ENCODE results near the gene SIK1. TPM values are rescaled to one million over a fixed set of nuclear protein-coding genes. Genes with fewer than 3 reads are reported as not detected.
"Not testable (repeated sequence)": the region's sequence is repeated elsewhere in the genome, so short reads cannot be mapped to it uniquely, and the experiment has no call there.

SIK1 gene
- total and polyA plus RNA-seq, 3 donors from 2014 or later: 10.6 to 12.0 TPM; not detected in 1

- H3K27me3 ChIP-seq; H3K4me1 ChIP-seq; H3K27ac ChIP-seq; H3K9me3 ChIP-seq; H3K4me3 ChIP-seq; intact Hi-C loops (cut with DNase I; ENCODE audit: low total_unique reads); H3K36me3 ChIP-seq (ENCODE audit: low read depth, missing control alignments); DNase-seq: not testable (repeated sequence)
- no CpG with 5 or more reads among the region's 9 CpGs for WGBS, 2 donors
Observed at GRCh38 chr21:43436272-43436671, 9.3 kb upstream of the SIK1 start.

- H3K4me1 ChIP-seq; DNase-seq; H3K4me3 ChIP-seq; intact Hi-C loops (cut with DNase I; ENCODE audit: low total_unique reads); H3K36me3 ChIP-seq (ENCODE audit: low read depth, missing control alignments); H3K27ac ChIP-seq; H3K9me3 ChIP-seq; H3K27me3 ChIP-seq: not testable (repeated sequence)
- no CpG with 5 or more reads among the region's 12 CpGs for WGBS, 2 donors
Observed at GRCh38 chr21:43433340-43434136, 6.6 kb upstream of the SIK1 start.

GRCh38 chr21:43430830-43431416, 4.0 kb upstream of the SIK1 start:
- no CpG with 5 or more reads among the region's 17 CpGs for WGBS, 2 donors
- H3K36me3 ChIP-seq (ENCODE audit: low read depth, missing control alignments); DNase-seq; H3K27me3 ChIP-seq; H3K9me3 ChIP-seq; H3K4me1 ChIP-seq; intact Hi-C loops (cut with DNase I; ENCODE audit: low total_unique reads); H3K27ac ChIP-seq; H3K4me3 ChIP-seq: not testable (repeated sequence)

- H3K4me3 ChIP-seq; DNase-seq; H3K27ac ChIP-seq; intact Hi-C loops (cut with DNase I; ENCODE audit: low total_unique reads); H3K27me3 ChIP-seq; H3K36me3 ChIP-seq (ENCODE audit: low read depth, missing control alignments); H3K4me1 ChIP-seq; H3K9me3 ChIP-seq: not testable (repeated sequence)
- WGBS, 2 donors: no CpG with 5 or more reads among the region's 6 CpGs
Observed at GRCh38 chr21:43428964-43429363, 2.0 kb upstream of the SIK1 start.

- H3K4me1 ChIP-seq: not testable (repeated sequence)
Observed at GRCh38 chr21:43427242-43427559, 270 bp upstream of the SIK1 start.

GRCh38 chr21:43426004-43426403, 927 bp downstream of the SIK1 start:
- H3K36me3 ChIP-seq (ENCODE audit: low read depth, missing control alignments); H3K9me3 ChIP-seq; DNase-seq; H3K27ac ChIP-seq; intact Hi-C loops (cut with DNase I; ENCODE audit: low total_unique reads); H3K27me3 ChIP-seq; H3K4me1 ChIP-seq; H3K4me3 ChIP-seq: not testable (repeated sequence)
- no CpG with 5 or more reads among the region's 43 CpGs for WGBS, 2 donors

More at GRCh38 chr21:43427242-43427559, 270 bp upstream of the SIK1 start:
- H3K27ac ChIP-seq; H3K9me3 ChIP-seq; H3K4me3 ChIP-seq; intact Hi-C loops (cut with DNase I; ENCODE audit: low total_unique reads); DNase-seq; H3K36me3 ChIP-seq (ENCODE audit: low read depth, missing control alignments); H3K27me3 ChIP-seq: not testable (repeated sequence)
- WGBS, 2 donors: no CpG with 5 or more reads among the region's 53 CpGs

- H3K27me3 ChIP-seq; H3K9me3 ChIP-seq; H3K27ac ChIP-seq; H3K36me3 ChIP-seq (ENCODE audit: low read depth, missing control alignments); H3K4me3 ChIP-seq; DNase-seq; H3K4me1 ChIP-seq; intact Hi-C loops (cut with DNase I; ENCODE audit: low total_unique reads): not testable (repeated sequence)
- WGBS, 2 donors: no CpG with 5 or more reads among the region's 15 CpGs
Observed at GRCh38 chr21:43419475-43419874, 7.5 kb downstream of the SIK1 start.

GRCh38 chr21:43414576-43414975, 12.4 kb downstream of the SIK1 start:
- DNase-seq; intact Hi-C loops (cut with DNase I; ENCODE audit: low total_unique reads); H3K4me3 ChIP-seq; H3K27me3 ChIP-seq; H3K36me3 ChIP-seq (ENCODE audit: low read depth, missing control alignments); H3K4me1 ChIP-seq; H3K27ac ChIP-seq; H3K9me3 ChIP-seq: not testable (repeated sequence)
- no CpG with 5 or more reads among the region's 5 CpGs for WGBS, 2 donors

GRCh38 chr21:43412020-43412788, 14.7 kb downstream of the SIK1 start:
- intact Hi-C loops (cut with DNase I; ENCODE audit: low total_unique reads); H3K9me3 ChIP-seq; H3K4me3 ChIP-seq; H3K36me3 ChIP-seq (ENCODE audit: low read depth, missing control alignments); DNase-seq; H3K4me1 ChIP-seq; H3K27ac ChIP-seq; H3K27me3 ChIP-seq: not testable (repeated sequence)
- WGBS, 2 donors: no CpG with 5 or more reads among the region's 28 CpGs

- H3K9me3 ChIP-seq; H3K4me1 ChIP-seq; DNase-seq; intact Hi-C loops (cut with DNase I; ENCODE audit: low total_unique reads); H3K27ac ChIP-seq; H3K27me3 ChIP-seq; H3K36me3 ChIP-seq (ENCODE audit: low read depth, missing control alignments); H3K4me3 ChIP-seq: not testable (repeated sequence)
- no CpG with 5 or more reads among the region's 27 CpGs for WGBS, 2 donors
Observed at GRCh38 chr21:43410456-43411068, 16.4 kb downstream of the SIK1 start.

- H3K9me3 ChIP-seq; H3K27ac ChIP-seq; H3K36me3 ChIP-seq (ENCODE audit: low read depth, missing control alignments); H3K4me1 ChIP-seq; intact Hi-C loops (cut with DNase I; ENCODE audit: low total_unique reads); H3K27me3 ChIP-seq; H3K4me3 ChIP-seq; DNase-seq: not testable (repeated sequence)
- no CpG with 5 or more reads among the region's 13 CpGs for WGBS, 2 donors
Observed at GRCh38 chr21:43407139-43407538, 19.8 kb downstream of the SIK1 start.

- DNase-seq; H3K9me3 ChIP-seq; H3K4me3 ChIP-seq; H3K27me3 ChIP-seq; H3K36me3 ChIP-seq (ENCODE audit: low read depth, missing control alignments); H3K27ac ChIP-seq; intact Hi-C loops (cut with DNase I; ENCODE audit: low total_unique reads); H3K4me1 ChIP-seq: not testable (repeated sequence)
- WGBS, 2 donors: no CpG with 5 or more reads among the region's 14 CpGs
Observed at GRCh38 chr21:43404450-43404849, 22.5 kb downstream of the SIK1 start.

Measured in testis (tissue), 3 donors.